Astrocyte of the cerebellum (primary cell): Measurements from ENCODE around the gene PHF23.

Source experiments
- DNase-seq: peaks from one replicate; pipeline ENCODE4 v3.0.0-alpha.2; 2011; ENCODE audit warnings: low read depth
- H3K4me3 ChIP-seq: 2 replicates; pipeline ENCODE4 v1.5.1; 2011; ENCODE audit warnings: mild to moderate bottlenecking, low read depth, low read length, moderate library complexity
- CTCF ChIP-seq: IDR thresholded peaks from 2 replicates; pipeline ENCODE4 v1.5.1; 2012; ENCODE audit warnings: low read length, low read depth, moderate library complexity, mild to moderate bottlenecking; ENCODE audit errors: missing control alignments
- in situ Hi-C: cut with HindIII; loops from 2 replicates; pipeline ENCODE4 v1.10.0; 2017; ENCODE audit warnings: low sequenced_read_pairs

The PHF23 gene

DNA sequence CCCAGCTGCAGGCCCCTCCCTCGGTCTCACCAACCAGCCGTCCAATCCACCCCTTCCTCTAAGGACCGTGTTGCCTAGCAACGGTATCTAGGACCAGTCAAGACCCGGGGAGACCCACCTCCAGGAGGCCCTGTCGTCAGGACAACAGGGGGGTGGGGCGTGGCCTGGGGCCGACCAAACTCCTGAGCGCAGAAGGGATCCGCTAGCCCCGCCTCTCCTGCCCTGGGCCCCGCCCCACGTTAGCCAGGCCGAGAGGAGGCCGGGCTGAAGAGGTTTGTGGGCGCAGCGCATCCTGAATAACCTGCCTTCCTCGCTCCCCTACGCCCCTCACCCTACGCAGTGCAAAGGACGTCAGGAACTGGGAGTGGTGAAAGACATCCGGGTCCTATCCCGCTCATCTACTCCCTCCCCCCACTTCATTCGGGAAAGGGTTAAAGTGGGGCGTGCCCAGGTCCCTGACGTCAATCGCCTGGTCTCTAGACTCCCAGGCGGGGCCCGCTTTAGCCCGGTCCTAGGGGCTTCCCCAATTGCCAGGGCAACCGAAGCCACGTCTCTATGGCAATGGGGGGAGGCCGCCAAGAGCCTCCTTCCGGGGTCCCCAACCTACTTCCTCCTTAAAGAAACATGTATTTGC lies 34.3 kb downstream of the PHF23 start:
- in situ Hi-C loops: no loop called here
- peak; percentile 67 for DNase-seq
- peak overlapping the region; percentile 48 for H3K4me3 ChIP-seq
- TF ChIP-seq CTCF: no peak

- in situ Hi-C loops: no loop called here
- TF ChIP-seq CTCF: no peak
- H3K4me3 ChIP-seq: peak overlapping the region; percentile 48
- DNase-seq: no peak
Measured at GRCh38 chr17:7204336-7204735, 34.9 kb downstream of the PHF23 start.

DNA sequence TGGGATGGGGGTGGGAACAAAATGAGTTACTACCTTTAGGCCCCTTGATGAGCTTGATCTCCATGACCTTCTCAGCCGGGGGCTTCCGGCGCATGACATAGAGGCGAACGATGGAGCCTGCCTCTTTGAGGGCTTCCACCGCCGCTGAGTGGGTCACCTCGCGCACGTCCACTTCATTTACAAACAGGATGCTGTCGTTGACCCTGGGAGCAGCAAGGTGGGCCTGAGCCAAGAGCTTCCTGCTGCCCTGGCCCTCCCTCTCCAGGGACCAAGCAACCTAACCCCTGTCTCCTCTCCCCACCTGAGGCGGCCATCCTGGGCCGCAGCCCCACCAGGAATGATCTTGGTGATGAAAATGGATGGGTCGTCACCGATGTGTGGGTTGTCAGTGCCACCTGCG lies 35.9 kb downstream of the PHF23 start:
- in situ Hi-C loops: no loop called here
- no peak for TF ChIP-seq CTCF
- DNase-seq: no peak
- H3K4me3 ChIP-seq: no peak overlapping the region

- TF ChIP-seq CTCF: no peak
- no peak for DNase-seq
- in situ Hi-C loops: no loop called here
Measured at GRCh38 chr17:7196651-7197401, 42.4 kb downstream of the PHF23 start.

DNA sequence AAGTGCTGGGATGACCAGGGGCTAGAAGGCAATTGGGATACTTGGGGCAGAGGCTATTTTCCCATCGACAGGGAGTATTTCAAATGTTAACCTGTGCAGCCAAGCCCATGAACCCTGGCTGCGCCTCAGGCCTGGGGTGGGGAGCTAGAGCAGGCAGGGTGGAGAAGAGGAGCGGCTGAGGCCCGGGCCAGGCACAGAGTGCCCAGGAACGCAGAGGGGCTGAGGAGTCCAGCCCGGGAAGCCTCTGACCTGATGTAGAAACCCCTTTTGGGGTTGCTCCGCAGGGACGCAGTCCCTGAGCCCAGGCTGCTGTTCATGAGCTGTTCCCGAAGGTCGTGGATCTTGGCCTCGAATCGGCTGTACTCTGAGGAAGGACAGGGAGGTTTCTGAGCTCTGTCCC lies 43.3 kb downstream of the PHF23 start:
- in situ Hi-C loops: no loop called here
- DNase-seq: no peak

More at GRCh38 chr17:7196651-7197401, 42.4 kb downstream of the PHF23 start:
- H3K4me3 ChIP-seq: no peak overlapping the region

More for the DNA sequence above, 43.3 kb downstream of the PHF23 start:
- H3K4me3 ChIP-seq: no peak overlapping the region
- TF ChIP-seq CTCF: no peak
